ENCODE results near the gene CUTA.

CUTA gene

GRCh38 chr6:33431880-33432541 lies 14.1 kb upstream of the CUTA start:
- TF ChIP-seq ZNF274 (IDR thresholded peaks at IDR 0.05; ENCODE audit: low read depth, low read length): no peak
- H3K4me3 ChIP-seq (ENCODE audit: low read length): peak overlapping the region; percentile 32; the same call in 1 of the 2 replicates

- no peak for TF ChIP-seq ZNF274 (IDR thresholded peaks at IDR 0.05; ENCODE audit: low read depth, low read length)
- H3K4me3 ChIP-seq (ENCODE audit: low read length): peak overlapping the region; percentile 32; the same call in 1 of the 2 replicates
These were observed 13.3 kb upstream of the CUTA start for GRCh38 chr6:33430991-33431879.

GRCh38 chr6:33430334-33430733 lies 12.4 kb upstream of the CUTA start:
- TF ChIP-seq ZNF274 (IDR thresholded peaks at IDR 0.05; ENCODE audit: low read depth, low read length): no peak
- no peak overlapping the region; the same call in 1 of the 2 replicates for H3K4me3 ChIP-seq (ENCODE audit: low read length)

- no peak overlapping the region for H3K4me3 ChIP-seq (ENCODE audit: low read length)
These were observed 11.8 kb upstream of the CUTA start for GRCh38 chr6:33429750-33430052.

GRCh38 chr6:33428966-33429749 lies 11.3 kb upstream of the CUTA start:
- H3K4me3 ChIP-seq (ENCODE audit: low read length): no peak overlapping the region; the same call in 1 of the 2 replicates
- TF ChIP-seq ZNF274 (IDR thresholded peaks at IDR 0.05; ENCODE audit: low read depth, low read length): no peak

More at GRCh38 chr6:33429750-33430052, 11.8 kb upstream of the CUTA start:
- no peak for TF ChIP-seq ZNF274 (IDR thresholded peaks at IDR 0.05; ENCODE audit: low read depth, low read length)

GRCh38 chr6:33428224-33428965 lies 10.5 kb upstream of the CUTA start:
- no peak for TF ChIP-seq ZNF274 (IDR thresholded peaks at IDR 0.05; ENCODE audit: low read depth, low read length)
- peak overlapping the region; percentile 33; the same call in 1 of the 2 replicates for H3K4me3 ChIP-seq (ENCODE audit: low read length)

- peak overlapping the region; percentile 38; the same call in 1 of the 2 replicates for H3K4me3 ChIP-seq (ENCODE audit: low read length)
- TF ChIP-seq ZNF274 (IDR thresholded peaks at IDR 0.05; ENCODE audit: low read depth, low read length): no peak
These were observed 9.8 kb upstream of the CUTA start for GRCh38 chr6:33427585-33428223.

- H3K4me3 ChIP-seq (ENCODE audit: low read length): peak overlapping the region; percentile 73
- TF ChIP-seq ZNF274 (IDR thresholded peaks at IDR 0.05; ENCODE audit: low read depth, low read length): no peak
These were observed 8.9 kb upstream of the CUTA start for GRCh38 chr6:33426590-33427511.

GRCh38 chr6:33425668-33426577 lies 8.0 kb upstream of the CUTA start:
- TF ChIP-seq ZNF274 (IDR thresholded peaks at IDR 0.05; ENCODE audit: low read depth, low read length): no peak
- peak overlapping the region; percentile 73 for H3K4me3 ChIP-seq (ENCODE audit: low read length)

GRCh38 chr6:33424855-33425667 lies 7.2 kb upstream of the CUTA start:
- no peak for TF ChIP-seq ZNF274 (IDR thresholded peaks at IDR 0.05; ENCODE audit: low read depth, low read length)
- H3K4me3 ChIP-seq (ENCODE audit: low read length): peak overlapping the region; percentile 73
